ENCODE data around the gene TIMM13.
"Not testable (repeated sequence)": the region's sequence is repeated elsewhere in the genome, so short reads cannot be mapped to it uniquely, and the experiment has no call there.

Gene TIMM13

DNA sequence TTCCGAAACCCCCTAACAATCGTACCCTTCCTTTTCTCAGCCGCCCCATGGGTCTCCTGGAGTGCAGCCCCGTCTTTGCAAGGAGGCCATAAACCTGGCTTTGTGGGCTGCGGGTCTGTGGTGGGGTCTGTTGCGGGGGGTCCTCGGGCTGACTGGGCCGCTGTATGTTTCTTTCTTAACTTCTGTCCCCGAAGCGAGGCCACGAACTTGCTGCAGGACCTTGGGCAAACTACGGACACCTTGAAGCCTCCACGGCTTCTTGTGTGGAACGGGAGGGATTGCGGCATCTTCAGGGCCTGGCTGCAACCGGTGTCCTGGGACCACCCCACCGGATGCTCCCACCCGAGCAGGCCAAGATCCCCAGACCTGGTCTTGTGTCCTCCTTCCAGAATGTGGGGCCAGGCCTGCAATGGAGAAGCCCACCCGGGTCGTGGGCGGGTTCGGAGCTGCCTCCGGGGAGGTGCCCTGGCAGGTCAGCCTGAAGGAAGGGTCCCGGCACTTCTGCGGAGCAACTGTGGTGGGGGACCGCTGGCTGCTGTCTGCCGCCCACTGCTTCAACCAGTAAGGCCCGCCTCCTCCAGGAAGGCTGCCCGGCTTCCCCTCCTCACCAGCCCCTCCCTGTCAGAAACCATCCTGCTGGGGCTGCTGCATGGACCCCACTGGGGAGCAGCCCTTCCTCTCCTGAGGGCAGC is 12.0 kb downstream of the TIMM13 start:
- no peak for DNase-seq (ENCODE audit: low read depth)

DNA sequence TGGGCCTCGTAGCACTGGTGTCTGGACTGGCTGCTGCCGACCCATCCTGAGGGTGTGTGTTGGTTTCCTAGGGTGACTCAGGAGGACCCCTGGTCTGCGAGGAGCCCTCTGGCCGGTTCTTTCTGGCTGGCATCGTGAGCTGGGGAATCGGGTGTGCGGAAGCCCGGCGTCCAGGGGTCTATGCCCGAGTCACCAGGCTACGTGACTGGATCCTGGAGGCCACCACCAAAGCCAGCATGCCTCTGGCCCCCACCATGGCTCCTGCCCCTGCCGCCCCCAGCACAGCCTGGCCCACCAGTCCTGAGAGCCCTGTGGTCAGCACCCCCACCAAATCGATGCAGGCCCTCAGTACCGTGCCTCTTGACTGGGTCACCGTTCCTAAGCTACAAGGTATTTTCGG is 13.8 kb downstream of the TIMM13 start:
- no peak for DNase-seq (ENCODE audit: low read depth)

DNA sequence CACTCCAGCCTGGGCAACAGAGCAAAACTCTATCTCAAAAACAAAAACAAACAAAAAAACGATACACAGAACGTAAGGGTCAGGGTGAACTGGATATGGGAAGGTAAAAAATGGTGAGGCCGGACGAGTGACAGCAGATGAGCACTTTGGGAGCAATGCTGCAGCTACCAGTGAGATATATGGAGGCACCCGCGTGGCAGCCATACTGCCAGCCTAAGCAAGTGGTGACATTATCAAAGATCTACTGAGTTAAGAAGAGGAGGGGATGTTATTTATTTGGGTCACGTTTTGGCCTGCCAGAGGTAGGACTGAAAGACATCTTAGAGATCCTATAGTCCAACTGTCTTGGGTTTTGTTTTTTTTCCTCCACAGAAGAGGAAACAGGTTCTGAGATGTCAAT is 14.2 kb downstream of the TIMM13 start:
- DNase-seq (ENCODE audit: low read depth), result no peak

DNA sequence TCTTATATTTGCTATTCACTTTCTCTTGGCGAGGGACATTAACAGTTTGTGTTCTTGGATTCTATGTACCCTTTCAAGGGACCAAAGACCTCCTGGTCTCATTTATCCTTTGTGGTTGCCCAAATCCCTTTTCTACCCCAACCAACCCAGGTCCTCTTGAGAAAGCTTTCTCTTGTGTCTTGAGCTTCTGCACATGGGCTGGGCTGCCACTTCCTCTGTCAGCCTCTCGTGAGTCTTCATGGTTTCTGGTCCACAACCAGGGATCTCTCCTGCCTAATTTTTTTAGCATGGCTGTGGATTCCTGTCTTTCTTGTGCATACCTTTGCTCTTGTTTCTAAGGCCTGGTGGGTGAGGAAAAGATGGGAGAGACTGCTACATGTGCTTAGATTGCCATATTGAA is 14.9 kb downstream of the TIMM13 start:
- DNase-seq (ENCODE audit: low read depth), result no peak

DNA sequence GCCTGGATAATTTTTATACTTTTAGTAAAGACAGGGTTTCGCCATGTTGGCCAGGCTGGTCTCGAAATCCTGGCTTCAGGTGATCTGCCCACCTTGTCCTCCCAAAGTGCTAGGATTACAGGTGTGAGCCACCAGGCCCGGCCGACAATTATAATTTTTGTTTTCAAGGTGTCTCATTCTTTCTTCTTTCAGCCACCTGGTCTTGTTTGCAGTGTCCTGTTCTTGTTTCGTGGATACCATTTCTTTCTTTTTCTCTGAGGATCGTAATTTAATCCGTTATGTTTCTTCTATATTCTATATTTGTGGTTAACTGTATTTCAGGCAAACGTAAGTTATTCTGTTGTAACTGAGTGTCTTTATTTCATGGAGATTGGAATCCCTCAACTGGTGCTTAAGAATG is 15.7 kb downstream of the TIMM13 start:
- DNase-seq (ENCODE audit: low read depth), result no peak

DNA sequence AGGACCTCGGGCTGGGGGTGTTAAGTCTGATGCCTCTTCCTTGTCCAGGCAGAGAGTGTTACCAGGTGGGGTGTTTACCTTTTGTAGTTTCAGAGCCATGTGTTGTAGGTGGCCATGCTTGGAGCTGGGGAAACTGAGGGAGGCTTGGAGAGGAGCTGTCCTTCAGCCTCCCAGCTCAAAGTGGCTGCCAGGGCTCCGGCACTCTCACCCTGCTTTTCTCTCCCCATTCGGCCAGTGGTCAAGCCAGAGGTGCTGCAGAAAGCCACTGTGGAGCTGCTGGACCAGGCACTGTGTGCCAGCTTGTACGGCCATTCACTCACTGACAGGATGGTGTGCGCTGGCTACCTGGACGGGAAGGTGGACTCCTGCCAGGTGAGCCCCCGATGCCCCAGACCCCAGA is 17.4 kb downstream of the TIMM13 start:
- no peak for DNase-seq (ENCODE audit: low read depth)

DNA sequence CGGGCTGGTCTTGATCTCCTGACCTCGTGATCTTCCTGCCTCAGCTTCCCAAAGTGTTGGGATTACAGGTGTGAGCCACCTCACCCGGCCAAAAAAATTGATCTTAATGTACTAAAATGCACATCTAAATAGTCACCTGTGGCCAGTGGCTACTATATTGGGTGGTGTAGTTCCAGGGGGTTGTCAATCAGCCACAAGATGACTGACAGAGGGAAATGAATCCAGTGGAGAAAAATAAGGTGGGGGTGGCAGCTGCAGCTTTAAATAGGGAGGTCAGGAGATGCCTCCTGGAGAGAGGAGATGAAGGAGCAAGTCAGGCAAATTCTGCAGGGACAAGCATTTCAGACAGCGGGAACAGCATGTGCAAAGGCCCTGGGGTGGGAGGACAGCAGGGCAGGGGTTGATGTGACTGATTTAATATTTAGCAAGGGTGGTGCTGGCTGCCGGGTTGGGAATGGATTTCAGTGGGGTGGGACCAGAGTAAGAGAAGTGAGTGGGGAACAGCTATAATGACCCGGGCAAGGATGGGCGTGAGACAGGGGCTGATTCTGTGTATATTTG is 18.0 kb downstream of the TIMM13 start:
- DNase-seq (ENCODE audit: low read depth), result no peak

DNA sequence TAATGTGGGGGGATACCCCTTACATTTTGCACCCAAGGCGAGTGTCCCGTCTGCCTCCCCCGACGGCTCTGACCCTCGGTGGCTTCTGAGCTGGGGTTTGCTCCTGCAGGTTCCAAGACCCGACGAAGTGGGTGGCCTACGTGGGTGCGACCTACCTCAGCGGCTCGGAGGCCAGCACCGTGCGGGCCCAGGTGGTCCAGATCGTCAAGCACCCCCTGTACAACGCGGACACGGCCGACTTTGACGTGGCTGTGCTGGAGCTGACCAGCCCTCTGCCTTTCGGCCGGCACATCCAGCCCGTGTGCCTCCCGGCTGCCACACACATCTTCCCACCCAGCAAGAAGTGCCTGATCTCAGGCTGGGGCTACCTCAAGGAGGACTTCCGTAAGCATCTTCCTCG is 19.1 kb downstream of the TIMM13 start:
- no peak for DNase-seq (ENCODE audit: low read depth)

DNA sequence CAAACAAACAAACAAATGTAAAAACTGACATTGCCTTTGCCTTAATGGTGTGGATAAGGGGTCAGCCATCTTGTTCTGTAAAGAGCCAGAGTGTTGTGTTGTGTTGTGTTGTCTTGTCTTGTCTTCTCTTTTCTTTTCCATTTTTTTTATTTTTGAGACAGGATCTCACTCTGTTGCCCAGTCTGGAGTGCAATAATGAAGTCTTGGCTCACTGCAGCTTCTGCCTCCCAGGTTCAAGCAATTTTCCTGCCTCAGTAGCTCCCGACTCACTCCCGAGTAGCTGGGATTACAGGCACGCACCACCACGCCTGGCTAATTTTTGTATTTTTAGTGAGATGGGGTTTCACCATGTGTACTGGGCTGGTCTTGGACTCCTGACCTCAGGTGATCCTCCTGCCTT is 27.8 kb downstream of the TIMM13 start:
- DNase-seq (ENCODE audit: low read depth), result no peak

DNA sequence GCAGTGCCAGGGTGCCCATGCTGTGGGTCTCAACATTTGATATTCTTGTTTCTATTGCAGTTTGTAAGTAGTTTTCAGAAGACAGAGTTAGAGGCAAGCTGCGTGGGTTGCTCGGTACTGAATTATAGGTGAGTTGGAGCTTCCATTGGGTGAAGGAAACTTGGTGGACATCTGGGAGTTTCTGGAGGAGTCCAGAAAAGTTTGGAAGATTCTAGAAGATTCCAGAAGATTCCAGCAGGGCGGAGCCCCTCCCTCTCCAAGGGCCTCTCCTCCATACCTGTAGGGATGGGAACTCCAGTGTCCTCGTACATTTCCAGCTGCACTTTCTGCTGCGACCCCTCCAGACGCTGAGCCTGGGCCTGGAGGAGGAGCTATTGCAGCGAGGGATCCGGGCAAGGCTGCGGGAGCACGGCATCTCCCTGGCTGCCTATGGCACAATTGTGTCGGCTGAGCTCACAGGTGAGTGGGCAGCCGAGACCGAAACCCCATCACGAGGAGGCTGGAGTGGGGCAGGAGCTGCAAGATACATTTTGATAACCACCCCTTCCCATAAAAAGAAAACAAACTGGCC is 28.6 kb downstream of the TIMM13 start:
- DNase-seq (ENCODE audit: low read depth), result no peak

DNA sequence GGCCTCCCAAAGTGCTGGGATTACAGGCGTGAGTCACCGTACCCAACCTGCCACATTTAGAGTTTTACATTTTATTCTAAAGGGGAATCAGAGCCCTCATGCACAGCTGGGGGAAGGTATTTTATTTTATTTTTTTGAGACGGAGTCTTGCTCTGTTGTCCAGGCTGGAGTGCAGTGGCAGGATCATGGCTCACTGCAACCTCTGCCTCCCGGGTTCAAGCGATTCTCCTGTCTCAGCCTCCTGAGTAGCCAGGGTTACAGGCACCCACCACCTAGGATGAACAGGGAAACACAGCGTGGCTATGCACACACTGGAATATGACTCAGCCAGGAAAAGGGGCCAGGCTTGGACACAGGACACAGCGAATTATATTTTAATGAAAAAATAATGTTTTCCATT is 30.2 kb downstream of the TIMM13 start:
- DNase-seq (ENCODE audit: low read depth), result not testable (repeated sequence)

DNA sequence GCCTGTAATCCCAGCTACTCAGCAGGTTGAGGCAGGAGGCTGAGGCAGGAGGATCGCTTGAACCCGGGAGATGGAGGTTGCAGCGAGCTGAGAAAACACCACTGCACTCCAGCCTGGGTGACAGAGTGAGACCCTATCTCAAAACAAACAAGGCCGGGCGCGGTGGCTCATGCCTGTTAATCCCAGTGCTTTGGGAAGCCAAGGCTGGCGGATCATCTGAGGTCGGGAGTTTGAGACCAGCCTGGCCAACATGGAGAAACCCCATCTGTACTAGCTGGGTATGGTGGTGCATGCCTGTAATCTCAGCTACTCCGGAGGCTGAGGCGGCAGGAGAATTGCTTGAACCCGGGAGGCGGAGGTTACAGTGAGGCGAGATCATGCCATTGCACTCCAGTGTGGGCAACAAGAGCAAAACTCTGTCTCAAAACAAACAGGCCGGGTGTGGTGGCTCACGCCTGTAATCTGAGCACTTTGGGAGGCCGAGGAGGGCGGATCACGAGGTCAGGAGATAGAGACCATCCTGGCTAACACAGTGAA is 32.0 kb downstream of the TIMM13 start:
- DNase-seq (ENCODE audit: low read depth), result not testable (repeated sequence)

DNA sequence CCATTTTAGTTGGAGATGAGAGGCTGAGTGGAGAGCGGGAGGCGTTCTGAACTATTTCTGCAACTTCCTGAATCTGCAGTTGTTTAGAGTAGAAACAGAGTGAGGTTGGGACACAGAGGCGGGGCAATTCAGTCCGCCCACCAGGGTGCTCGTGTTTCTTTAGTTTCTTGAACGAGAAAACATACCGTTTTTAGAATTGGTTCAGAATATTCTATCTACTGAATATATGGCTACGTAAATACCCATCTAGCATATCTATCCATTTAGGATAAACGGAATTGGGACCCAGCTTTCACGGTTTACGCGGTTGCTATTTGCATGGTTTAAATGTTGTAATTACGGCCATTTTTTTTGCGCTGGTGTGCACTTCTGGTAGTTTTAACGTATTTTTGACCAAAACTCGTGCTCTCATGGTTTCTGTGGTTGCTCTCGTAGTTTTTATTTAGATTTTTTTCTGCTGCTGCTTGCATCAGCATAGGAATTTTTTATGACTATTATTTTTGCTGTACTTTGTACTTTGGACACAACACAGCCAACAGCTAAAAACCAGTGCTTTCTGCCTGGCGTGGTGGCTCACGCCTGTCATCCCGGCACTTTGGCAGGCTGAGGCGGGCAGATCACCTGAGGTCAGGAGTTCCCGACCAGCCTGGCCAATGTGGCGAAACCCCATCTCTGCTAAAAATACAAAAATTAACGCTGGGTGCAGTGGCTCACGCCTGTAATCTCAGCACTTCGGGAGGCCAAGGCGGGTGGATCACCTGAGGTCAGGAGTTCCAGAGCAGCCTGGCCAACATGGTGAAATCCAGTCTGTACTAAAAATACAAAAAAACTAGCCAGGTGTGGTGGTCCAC is 32.7 kb downstream of the TIMM13 start:
- no peak for DNase-seq (ENCODE audit: low read depth)

DNA sequence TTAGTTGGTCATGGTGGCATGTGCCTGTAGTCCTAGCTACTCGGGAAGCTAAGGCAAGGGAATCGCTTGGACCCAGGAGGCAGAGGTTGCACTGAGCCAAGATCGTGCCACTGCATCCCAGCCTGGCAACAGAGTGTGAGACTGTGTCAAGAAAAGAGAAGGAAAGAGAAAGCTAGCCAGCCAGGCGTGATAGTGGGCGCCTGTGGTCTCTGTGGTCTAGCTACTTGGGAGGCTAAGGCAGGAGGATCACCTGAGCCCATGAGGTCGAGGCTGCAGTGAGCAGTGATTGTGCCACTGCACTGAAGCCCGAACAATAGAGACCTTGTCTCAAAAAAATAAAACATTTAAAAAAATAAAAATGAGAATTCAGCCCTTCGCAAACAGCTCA is 33.3 kb downstream of the TIMM13 start:
- DNase-seq (ENCODE audit: low read depth), result no peak

DNA sequence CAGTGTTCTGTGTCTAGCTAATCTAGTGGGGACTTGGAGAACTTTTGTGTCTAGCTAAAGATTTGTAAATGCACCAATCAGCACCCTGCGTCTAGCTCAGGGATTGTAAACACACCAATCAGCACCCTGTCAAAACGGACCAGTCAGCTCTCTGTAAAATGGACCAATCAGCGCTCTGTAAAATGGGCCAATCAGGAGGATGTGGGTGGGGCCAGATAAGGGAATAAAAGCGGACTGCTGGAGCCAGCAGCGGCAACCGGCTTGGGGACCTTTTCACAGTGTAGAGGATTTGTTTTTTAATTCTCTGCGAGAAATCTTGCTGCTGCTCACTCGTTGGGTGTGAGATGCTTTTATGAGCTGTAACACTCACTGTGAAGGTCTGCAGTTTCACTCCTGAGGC is 34.5 kb downstream of the TIMM13 start:
- not testable (repeated sequence) for DNase-seq (ENCODE audit: low read depth)

DNA sequence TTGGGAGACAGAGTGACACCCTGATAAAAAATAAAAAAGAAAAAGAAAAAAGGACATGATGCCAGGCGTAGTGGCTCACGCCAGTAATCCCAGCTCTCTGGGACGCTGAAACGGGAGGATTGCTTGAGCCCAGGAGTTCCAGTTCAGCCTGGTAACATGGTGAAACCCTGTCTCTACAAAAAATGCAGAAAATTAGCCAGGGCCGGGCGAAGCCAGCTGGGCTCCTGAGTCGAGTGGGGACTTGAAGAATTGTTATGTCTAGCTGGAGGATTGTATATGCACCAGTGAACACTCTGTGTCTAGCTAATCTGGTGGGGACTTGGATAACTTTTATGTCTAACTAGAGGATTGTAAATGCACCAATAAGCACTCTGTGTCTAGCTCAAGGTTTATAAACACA is 35.0 kb downstream of the TIMM13 start:
- DNase-seq (ENCODE audit: low read depth), result no peak

DNA sequence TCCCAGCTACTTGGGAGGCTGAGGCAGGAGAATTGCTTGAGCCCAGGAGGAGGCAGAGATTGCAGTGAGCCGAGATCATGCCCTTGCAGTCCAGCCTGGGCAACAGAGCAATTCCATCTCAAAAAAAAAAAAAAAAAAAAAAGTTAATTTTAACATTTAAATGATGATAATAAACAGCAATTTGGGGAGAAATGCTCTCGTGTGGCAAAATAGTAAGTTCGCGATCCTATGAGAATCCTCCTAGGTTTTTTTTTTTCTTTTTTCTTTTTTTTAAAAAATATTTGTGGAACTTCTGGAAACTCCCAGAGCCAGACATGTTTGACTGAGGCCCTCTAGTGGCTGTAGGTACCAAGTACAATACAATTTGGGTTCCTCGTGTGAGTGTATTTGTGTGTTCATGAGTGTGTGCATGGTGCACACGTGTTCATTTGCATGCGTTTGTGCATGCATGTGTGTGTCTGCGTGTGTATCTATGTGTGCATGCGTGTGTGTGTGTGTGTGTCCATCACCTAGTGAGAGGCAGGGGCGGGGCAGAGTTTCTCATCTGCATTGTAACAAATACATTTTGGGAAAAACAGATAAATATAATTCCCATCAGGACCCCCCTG is 36.2 kb downstream of the TIMM13 start:
- peak; percentile 36 for DNase-seq (ENCODE audit: low read depth)

DNA sequence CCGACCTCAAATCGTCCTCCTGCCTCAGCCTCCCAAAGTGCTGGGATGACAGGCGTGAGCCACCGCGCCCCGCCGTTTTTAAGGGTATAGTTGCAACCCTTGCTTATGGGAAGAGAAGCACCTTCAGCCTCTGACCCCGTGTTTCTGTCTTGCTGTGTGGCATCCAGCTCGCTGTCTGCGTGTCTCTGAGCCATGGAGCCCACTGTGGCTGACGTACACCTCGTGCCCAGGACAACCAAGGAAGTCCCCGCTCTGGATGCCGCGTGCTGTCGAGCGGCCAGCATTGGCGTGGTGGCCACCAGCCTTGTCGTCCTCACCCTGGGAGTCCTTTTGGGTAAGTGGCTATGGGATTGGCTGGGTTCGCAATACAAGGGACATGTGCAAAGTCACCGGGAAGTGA is 37.8 kb downstream of the TIMM13 start:
- no peak for DNase-seq (ENCODE audit: low read depth)

DNA sequence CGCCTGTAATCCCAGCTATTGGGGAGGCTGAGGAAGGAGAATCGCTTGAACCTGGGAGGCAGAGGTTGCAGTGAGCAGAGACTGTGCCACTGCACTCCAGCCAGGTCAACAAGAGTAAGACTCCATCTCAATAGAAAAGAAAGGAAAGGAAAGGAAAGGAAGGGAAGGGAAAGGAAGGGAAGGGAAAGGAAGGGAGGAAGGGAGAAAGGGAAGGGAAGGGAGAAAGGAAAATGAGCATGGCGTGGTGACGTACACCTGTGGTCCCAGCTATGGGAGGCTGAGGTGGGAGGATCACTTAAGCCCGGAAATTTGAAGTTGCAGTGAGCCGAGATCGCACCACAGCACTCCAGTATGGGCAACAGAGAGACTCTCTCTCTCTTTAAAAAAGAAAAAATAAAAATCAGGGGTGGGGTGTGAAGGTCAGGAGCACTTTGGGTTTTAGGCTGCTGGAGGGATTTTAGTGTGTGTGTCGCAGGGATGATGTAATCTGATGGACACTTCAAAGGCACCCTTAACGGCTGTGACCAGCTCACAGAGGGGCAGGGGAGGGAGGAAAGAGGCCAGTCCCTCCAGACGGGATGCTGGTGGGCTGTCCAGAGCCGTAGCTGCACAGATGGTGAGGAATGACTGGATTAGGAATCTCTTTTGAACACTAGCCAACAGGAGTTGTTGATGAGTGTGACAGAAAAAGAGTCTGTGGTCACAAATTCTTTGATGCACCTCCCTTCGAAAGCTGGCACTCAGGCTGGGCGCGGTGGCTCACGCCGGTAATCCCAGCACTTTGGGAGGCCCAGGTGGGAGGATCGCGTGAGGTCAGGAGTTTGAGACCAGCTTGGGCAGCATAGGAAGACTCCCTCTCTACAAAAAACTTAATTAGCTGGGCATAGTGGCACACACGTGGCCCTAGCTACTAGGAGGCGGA is 39.8 kb downstream of the TIMM13 start:
- no peak for DNase-seq (ENCODE audit: low read depth)

DNA sequence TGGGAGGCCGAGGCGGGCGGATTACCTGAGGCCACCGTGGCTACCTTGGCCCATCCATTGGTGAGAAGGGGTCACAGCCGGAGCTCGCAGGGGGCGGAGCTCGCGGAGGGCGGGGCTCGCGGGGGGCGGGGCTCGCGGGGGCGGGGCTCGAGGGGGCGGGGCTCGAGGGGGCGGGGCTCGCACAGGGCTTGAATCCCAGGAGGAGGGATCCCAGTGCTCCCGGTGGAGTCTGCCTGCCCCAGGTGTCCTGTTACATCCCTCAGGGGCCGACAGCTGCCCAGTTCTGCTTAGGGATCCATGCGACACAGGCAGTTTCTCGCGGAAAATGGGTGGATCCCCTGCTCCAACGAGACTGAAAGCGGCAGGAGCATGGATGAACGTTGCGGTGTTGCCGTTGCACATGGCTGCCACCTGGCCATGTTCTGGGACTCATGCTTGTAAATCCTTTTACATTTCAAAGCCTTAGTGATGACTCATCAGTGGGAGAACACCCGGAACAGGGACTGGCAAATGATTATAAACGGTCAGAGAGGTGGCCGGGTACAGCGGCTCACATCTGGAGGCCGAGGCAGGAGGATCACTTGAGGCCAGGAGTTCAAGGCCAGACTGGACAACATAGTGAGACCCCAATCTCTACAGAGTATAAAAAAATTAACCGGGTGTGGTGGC is 42.2 kb downstream of the TIMM13 start:
- DNase-seq (ENCODE audit: low read depth), result peak; percentile 56

Measured in GM04503 (cell line).